GM12892 (cell line): Measurements from ENCODE around the gene TEKT5.

Experiments used
- DNase-seq: peaks from one replicate; pipeline ENCODE4 v3.0.0; 2011; ENCODE audit not compliant: insufficient read length
- FAIRE-seq: peaks from 2 replicates; lab custom pipeline; 2011; peaks lifted over from hg19 to GRCh38; lab: Jason Lieb, UNC
- POLR2A ChIP-seq: IDR thresholded peaks from 2 replicates; pipeline ENCODE4 v1.6.1; 2011; ENCODE audit warnings: low read depth, low read length, control low read depth
- POLR2AphosphoS5 ChIP-seq: IDR thresholded peaks from 2 replicates; pipeline ENCODE4 v1.6.1; 2011; ENCODE audit warnings: low read depth, low read length, control low read depth
- TAF1 ChIP-seq: IDR thresholded peaks from 2 replicates; pipeline ENCODE4 v1.6.1; 2011; ENCODE audit warnings: low read depth, mild to moderate bottlenecking, control low read depth, low read length, borderline replicate concordance

Gene TEKT5

DNA sequence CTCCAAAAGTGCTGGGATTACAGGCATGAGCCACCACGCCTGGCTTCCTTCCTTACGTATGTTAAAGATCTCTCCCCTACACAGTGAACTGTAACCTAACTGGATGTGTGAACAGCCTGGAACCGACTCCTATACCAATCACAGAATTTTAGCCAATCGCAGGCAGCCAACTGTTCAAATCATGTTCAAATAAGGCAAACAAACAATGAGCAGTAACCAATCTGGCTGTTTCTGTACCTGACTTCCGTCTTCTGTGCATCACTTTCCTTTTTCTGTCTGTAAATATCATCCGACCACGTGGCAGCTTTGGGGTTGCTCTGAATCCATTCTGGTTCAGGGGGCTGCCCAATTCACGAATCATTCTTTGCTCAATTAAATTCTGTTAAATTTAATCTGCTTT lies 27.5 kb downstream of the TEKT5 start:
- TF ChIP-seq TAF1 (no peak), POLR2AphosphoS5 (no peak), POLR2A (no peak)
- FAIRE-seq, result no peak
- no peak for DNase-seq

DNA sequence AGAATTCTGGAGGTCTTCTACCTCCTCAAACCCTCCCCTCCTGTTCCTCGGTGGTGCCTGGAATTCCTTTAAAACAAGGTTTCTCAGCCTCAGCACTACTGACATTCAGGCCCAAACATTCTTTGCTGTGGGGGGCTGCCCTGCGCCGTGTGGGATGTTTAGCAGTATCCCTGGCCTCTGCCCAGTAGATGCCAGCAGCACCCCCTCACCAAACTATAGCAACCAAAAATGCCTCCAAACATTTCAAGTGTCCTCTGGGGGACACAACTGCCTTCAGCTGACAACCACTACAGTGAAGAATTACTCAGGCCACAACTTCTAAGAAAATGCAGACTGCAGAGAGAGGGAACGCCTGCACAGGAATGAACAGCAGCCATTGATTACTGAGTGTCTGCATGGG lies 28.4 kb downstream of the TEKT5 start:
- FAIRE-seq (no peak), DNase-seq (no peak)
- TF ChIP-seq POLR2A, result no peak
- no peak for TF ChIP-seq POLR2AphosphoS5
- TF ChIP-seq TAF1, result no peak

- DNase-seq (no peak), FAIRE-seq (no peak)
- TF ChIP-seq POLR2A (no peak), POLR2AphosphoS5 (no peak), TAF1 (no peak)
These were observed 29.6 kb downstream of the TEKT5 start for GRCh38 chr16:10665166-10665565.

DNA sequence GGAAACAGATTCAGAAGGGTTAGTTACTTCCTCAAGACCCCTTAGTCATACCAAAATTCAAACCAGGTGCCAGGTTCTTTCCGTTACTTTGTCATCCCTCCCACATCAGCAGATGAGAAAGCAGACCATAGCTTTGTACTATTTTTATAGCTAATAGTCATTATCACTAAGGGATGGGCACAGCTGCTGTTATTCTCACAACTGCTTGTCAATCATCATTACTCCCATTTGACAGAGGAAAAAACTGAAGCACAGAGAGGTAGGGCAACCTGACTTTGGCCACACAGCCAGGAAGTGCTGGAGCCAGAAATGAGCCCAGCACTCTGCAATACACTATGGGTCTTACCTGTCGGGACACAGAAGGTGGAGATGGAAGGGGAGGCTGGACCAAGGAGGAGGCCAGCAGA lies 30.0 kb downstream of the TEKT5 start:
- TF ChIP-seq POLR2A (no peak), POLR2AphosphoS5 (no peak), TAF1 (no peak)
- no peak for DNase-seq
- peak; percentile 69 for FAIRE-seq

DNA sequence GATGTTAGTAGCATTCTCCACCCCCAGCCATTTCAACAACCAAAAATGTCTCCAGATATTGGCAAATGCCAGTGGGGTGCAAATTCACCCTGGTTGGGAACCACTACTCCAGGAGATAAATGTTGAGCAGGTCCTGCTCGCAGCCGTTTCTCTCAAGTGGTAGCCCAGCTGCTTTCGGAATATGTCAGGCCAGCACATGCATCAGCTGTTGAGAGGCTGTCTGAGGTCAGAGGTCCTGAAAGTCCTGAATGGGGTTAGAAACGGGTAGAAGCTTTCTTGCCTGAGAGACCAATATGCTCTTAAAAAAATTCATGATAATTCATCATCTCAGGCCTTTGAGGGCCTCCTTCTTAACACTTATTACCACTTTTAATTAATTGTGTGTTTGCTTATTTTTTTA lies 31.0 kb downstream of the TEKT5 start:
- DNase-seq (no peak), FAIRE-seq (no peak)
- no peak for TF ChIP-seq POLR2AphosphoS5
- TF ChIP-seq TAF1, result no peak
- TF ChIP-seq POLR2A, result no peak

DNA sequence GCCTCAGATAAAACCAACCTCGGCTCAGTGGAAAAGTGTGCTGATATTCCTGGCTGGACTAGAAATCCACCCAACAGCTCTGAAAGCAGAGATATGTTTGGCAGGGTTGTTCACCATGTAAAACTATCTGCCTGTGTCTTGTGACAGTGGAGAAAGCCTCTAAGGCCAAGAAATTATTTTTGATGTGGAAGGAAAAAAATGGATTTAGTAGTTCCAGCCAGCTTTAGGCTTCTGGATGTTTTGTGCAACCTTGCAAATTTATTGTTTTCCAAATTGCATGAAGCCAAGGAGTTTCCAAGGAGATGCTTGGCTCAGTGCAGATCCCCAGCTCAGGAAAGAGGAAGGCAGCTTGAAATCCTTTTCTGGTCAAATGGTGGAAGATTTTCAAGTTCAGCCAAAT lies 31.6 kb downstream of the TEKT5 start:
- TF ChIP-seq POLR2A, result no peak
- TF ChIP-seq TAF1, result no peak
- no peak for TF ChIP-seq POLR2AphosphoS5
- DNase-seq (no peak), FAIRE-seq (no peak)

GRCh38 chr16:10662212-10662611 lies 32.5 kb downstream of the TEKT5 start:
- FAIRE-seq (no peak), DNase-seq (no peak)
- TF ChIP-seq POLR2A (no peak), TAF1 (no peak), POLR2AphosphoS5 (no peak)

DNA sequence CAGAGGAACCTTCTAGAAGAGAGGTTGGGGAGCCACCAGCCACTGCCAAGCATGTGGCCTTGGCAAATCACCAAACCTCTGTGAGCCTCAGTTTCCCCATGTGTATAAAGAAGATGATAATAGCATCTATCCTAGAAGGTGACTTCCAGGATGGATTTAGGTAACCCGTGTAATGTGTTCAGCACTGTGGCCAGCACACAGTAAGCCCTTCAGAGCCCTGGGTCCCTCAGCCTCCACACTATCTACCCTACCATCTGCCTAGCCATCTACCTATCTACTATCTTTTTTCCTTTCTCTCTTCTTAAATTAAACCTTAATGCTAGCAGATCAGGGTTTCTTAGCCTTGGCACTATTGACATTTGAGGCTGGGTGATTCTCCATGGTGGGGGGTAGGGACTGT lies 33.0 kb downstream of the TEKT5 start:
- FAIRE-seq (no peak), DNase-seq (no peak)
- TF ChIP-seq POLR2A (no peak), POLR2AphosphoS5 (no peak), TAF1 (no peak)

GRCh38 chr16:10660950-10661635 lies 33.6 kb downstream of the TEKT5 start:
- TF ChIP-seq POLR2A (no peak), TAF1 (no peak)
- DNase-seq (no peak), FAIRE-seq (no peak)

DNA sequence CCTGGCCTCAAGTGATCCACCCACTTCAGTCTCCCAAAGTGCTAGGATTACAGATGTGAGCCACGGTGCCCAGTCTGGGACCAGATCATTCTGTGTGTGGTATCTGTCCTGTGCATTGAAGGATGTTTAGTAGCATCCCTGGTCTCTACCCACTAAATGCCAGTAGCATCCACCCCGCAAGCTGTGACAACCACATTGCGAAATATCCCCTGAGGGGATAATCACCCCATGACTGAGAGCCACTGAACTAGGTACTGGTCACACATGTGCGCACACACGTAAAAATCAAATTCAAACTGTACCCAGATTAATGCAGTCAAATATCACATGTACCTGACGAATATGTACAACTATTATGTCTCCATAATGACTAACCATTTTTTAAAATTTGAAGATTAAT lies 35.8 kb downstream of the TEKT5 start:
- FAIRE-seq (no peak), DNase-seq (no peak)
- TF ChIP-seq POLR2AphosphoS5 (no peak), TAF1 (no peak), POLR2A (no peak)

GRCh38 chr16:10657925-10658324 lies 36.8 kb downstream of the TEKT5 start:
- DNase-seq (no peak), FAIRE-seq (no peak)
- TF ChIP-seq POLR2A (no peak), TAF1 (no peak), POLR2AphosphoS5 (no peak)

- no peak for FAIRE-seq
- TF ChIP-seq TAF1 (no peak), POLR2A (no peak), POLR2AphosphoS5 (no peak)
- no peak for DNase-seq
These were observed 38.1 kb downstream of the TEKT5 start for GRCh38 chr16:10656618-10657017.

- no peak for DNase-seq
- no peak for TF ChIP-seq POLR2A
- no peak for TF ChIP-seq TAF1
- no peak for TF ChIP-seq POLR2AphosphoS5
- no peak for FAIRE-seq
These were observed 39.2 kb downstream of the TEKT5 start for GRCh38 chr16:10655415-10655977.
